Stimulated activated CD8-positive, alpha-beta memory T cell treated with anti-CD3 and anti-CD28 coated beads, Interleukin-15, amount 100 ng/mL, for 24 hours (primary cell): ENCODE results near the gene TSPAN5.

Experiments used
- DNase-seq: peaks from one replicate; pipeline ENCODE4 v3.0.0-alpha.2; 2020; ENCODE audit warnings: low read depth

Gene TSPAN5

DNA sequence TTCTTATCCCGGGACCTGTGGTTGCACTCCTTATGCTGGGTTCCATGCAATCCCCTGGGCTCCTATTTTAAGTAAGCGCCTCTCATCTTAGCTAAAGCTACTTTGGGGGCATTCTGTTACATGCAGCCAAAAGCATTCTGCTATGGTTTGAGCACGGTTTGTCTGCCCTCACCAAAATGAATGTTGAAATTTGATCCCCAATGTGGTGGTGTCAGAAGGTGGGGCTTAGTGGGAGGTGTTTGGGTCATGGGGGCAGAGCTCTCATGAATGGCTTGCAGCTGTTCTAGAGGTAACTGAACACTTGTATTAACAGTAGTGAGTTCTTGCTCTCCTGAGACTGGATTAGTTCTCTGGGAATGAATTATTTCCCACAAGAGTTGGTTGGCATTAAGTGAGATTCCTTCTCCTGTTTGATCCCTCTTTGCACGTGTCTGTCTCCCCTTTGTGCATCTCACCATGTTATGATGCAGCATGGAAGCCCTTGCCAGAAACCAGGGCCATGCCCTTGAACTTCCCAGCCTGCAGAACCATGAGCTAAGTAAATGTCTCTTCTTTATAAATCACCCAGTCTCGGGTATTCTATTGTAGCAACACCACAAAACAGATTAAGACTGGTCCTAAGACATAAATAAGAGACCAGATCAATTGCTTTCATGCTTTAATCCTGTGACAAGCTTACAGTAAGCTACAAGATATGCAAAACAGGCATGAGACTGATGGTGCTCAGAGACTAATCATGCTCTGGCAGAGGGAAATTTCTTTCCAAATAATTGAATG lies 141.8 kb downstream of the TSPAN5 start:
- DNase-seq: no peak

DNA sequence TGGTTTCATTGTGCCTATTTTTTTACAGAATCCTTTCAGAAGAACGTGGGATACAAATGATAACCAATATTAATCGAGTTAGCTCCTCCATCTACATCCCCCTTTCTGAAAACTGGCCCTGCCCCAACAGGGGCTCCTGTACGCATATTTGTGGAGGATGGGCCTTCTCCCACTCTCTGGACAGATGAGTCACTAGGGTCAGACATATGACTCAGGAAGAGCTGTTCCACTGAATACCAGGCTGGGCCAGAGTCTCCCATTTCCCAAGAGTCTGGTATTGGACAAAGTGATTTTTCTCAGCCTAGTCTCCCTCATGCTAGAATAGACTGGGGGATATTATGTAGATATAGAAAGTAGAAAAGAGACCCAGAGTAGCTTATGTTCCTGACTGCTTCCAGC lies 142.4 kb downstream of the TSPAN5 start:
- no peak for DNase-seq

DNA sequence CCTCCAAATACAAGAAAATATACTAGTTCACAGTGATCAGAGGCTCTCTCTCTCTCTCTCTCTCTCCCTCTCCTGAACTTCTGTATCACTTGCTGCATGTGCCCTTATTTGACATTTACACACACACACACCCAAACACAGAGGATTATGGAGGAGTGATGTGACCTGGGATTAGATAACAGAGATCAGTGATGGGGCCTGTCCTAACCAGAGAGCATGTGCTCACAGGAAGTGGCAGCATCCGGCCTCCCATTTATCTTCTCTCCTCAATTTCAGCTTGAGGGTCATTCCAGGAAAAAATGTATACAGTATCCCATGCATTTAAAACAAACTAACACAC lies 143.0 kb downstream of the TSPAN5 start:
- DNase-seq: no peak

DNA sequence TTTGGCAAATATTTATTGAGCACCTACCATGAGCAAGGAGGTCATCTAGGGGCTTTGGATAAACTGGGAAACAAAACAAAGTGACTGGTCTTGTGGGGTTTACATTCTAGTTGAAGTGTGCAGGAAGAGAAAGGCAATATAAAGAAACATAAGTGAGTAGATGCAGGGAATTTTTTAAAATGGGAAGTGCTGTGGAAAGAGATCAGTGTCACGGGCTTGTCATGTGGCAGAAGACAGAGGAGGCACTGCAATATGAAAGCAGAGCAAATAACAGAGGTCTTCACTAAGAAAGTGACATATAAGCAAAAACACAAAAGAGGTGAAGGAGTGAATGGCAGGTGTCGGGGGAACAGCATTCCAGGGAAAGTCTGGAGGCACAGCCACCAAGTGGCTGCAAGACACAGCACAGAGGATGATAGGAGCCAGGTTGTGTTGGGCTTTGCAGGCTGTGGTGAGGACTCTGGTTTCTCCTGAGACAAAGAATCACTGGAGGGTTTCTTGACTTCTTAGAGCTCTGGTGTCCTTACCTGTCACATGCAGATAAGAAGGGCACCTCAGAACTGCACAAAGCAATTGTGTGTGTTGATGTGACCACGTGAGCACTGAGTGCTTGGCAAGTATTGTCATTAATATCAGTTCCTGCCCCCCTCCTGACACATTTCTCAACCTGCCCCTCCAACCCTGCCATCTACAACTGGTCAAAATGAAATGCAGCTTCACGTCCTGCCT lies 143.5 kb downstream of the TSPAN5 start:
- DNase-seq: no peak

DNA sequence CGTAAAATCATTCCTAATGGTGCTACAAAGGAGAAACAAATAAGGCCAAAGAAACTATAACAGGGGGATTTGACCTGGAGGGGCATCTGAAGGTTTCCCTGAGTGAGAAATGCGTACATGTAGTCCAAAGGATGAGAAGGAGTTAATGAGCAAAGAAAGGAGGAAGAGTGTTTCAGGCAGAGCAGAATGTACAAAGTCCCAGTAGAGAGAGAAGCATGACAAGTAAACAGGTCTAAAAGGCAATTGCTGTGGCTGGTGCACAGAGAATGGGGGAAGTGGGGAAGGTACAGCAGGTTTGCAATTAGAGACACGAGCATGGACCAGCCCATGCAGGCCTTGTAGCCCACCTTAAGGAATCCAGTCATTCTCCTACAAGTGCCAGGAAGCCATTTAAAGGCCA lies 145.5 kb downstream of the TSPAN5 start:
- no peak for DNase-seq

DNA sequence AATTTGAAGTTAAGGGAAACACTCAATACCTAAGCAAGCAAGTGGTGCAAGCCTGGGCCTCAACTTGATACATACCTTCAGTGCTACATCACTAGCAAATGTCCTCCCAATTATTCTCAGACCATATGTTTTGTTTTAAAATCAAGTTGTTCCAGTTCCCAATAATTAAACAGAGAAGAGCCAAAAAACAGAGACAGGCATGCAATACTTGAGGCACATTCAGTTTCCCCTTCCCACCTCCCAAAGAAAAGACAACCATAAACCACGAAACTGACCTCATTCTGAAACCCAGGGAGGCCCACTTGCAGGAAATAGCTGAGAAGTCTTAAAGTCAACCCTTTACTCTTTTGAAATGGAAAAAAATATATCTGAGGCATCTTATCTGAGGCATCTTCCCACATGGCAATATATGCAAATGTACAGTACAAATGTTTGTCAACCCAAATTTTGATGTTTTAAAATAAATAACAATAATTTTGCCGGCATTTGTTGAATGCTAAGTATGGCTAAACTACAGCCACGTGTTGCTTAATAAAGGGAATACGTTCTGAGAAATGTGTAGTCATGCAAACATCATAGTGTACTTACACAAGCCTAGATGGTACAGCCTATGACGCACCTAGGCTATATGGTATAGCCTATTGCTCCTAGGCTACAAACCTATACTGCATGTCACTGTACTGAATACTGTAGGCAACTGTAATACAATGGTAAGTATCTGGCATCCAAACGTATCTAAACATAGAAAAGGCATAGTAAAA lies 147.5 kb downstream of the TSPAN5 start:
- DNase-seq: no peak

DNA sequence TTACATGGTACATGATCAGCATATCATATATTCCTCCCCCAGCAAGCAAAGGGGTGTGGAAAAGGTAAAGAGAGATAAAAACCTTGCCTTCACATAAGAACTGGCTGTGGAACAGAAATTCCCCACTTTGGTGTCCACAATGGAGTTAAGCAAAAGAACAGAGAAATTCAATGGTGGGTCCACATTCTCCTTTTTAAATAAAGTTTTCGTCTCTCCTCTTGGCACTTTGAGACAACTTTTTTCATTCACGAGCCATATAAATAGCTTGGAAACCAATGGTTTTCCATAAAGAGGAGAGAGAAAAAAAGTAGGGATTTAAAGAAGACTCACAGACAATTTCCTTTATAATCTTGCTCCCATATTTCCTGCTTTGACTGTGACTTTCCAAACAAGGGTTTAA lies 148.1 kb downstream of the TSPAN5 start:
- DNase-seq: no peak

DNA sequence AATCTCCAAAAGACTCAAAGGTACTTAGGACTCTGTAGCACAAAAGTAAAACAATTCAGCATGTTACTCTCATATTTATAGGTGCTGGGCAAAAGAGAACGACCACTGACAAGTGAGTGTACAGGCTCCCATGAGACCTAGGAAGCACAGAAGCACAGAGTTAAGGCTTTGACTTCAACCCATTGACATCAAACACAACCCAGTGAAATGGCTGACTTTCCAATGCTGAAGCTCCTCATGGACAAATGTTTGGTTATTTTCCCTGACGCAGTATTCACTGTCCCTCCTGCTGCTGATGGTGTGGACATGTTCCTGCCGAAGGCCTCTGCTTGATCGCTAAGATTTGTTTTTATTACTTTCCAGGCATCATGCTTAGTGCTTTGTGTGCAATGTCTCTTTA lies 148.7 kb downstream of the TSPAN5 start:
- DNase-seq: no peak

DNA sequence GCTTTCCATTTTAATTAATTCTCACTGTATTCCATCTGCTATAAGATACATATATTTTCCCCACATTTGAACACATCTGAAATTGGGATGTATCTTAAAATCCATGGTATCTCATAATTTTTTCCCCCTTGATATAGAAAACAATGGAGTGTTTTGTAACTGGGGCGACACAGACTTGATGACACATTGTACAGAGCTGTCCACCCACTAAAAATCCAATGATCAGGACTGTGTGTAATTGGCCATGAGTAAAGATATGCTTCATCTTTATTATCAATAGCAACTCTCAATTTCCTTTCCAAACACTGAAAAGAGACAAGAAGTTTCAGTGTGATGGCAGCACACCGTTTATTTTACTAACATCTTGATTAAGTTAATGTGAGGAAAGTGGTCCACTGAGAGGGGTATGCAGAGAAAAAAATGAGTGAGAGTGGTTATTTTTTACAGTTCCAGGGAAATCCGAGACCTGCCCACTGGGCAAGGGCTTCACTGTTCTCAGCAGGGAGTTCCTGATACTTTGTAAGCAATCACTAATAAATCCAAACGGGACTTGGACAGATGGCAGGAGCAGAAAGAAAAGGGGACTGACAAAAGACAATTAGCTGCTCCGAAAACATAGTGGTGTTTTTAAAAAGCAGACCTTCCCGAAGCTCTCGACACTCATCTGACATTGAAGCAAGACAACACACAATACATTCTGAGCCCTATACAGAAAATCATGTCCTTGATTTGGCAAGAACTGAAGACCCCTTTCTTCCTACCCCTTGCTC lies 149.4 kb downstream of the TSPAN5 start:
- no peak for DNase-seq

DNA sequence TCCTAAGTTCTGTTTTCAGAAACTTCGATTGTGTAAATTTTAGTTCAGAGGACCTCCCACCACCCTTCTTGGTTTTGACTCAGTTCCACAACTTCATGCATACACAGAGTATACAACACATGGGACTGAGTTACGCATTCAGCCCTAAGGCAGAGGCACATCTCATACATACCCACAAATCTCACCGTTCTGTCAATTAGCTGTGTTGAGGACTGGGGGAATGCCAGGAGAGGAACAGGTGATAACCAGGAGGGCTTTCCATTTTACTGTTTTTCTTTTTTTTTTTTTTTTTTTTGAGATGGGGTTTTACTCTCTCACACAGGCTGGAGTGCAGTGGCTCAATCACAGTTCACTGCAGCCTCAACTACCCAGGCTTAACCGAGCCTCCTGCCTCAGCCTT lies 150.2 kb downstream of the TSPAN5 start:
- DNase-seq: no peak

DNA sequence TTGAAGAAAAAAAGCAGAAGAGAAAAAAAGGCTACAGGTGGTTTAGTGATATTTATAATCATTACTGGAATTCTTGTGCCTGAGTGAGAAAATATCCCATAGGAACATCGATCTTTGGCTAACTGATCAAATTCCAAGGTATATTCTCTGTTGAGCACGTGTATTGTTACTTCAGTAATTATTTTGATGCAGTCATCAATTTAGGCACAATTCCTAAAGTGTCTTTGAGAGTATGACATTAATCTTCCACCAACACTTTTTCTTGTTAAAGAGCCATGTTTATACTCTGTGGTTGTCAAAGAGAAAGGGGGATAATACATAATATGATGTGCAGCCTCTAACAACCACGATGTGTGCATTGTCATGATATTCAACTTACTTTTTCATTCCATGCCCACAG lies 151.1 kb downstream of the TSPAN5 start:
- no peak for DNase-seq

DNA sequence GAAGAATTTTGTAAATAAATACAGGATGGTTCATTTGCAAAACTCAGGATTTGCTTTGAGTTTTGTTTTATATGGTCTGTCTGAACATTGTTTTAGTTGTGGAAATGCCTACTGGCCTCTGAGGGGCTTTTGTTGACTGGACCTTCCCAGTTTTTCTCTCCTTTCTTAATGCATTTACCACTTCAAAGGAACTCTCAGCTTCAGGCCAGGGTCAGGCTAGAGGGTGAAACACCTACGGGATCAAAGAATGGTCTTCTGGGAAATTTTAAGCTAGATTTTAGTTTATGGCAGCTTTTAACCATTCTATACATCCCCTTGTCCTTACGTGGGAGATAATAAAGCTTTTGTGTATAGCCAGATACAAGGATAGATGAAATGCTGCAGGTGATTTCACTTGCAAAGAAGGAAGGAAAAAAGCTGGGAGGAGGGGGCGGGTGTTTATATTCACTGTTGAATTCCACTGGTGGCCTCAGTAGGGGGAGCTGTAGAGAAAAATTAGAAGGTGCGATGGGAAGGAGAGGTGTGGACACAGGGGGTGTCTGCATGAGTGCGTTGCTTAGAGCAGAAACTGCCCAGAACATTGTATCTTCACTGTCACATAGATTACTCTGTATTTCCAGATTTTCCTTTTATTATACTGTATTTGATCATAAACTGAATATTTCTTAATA lies 151.8 kb downstream of the TSPAN5 start:
- DNase-seq: no peak

DNA sequence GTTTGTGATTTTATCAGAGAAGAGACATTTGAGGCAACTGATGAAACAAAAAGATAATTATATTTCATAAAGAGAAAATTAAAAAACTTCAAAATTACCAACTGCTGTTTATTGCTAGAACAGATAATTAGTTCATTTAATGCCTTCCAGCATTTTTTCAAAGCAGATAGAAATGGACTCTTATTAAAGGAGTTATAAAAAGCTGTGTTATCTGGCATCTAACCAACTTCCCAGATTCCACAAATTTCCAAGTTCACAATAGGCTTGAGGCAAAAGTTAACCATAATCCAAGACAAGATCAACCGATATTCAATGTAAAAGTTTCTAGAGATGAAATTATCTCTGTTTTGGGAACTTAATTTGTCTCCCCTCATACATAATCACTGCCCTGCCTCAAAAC lies 152.4 kb downstream of the TSPAN5 start:
- no peak for DNase-seq

DNA sequence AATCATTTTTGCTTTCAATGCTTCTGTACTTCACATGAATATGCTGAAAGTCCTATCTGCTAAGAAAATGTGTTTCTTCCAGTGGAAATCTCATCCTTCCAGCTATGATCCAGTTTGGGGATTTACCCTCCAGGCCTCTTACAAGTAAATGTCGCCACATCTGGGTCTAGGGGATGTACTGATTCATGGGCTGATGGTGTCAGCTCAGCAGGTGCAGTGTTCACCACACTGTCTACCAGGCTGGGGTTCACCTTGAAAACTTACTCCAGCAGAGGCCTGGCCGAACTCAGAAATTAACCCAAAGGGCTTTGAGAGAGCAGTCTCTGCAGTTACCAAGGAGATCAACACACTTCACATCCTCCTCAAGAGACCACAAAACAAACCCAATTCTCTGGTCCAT lies 154.3 kb downstream of the TSPAN5 start:
- DNase-seq: no peak

DNA sequence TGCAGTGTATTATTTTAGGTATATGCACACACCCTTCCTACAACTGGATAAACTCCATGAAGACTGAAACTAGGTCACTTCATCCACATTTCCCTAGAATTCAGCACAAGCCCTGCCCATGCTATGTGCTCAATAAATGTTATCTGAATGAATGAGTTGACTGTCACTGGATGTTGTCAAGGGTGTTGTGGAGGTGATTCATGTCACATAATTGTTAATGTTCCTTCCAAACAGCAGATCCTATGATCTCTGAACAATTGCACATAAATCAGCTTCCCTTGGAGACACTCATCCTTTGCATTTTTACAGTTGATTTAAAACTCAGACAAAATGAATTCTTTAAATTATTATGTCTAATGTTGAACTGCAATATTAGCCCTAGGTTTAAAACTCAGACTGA lies 154.7 kb downstream of the TSPAN5 start:
- DNase-seq: no peak

DNA sequence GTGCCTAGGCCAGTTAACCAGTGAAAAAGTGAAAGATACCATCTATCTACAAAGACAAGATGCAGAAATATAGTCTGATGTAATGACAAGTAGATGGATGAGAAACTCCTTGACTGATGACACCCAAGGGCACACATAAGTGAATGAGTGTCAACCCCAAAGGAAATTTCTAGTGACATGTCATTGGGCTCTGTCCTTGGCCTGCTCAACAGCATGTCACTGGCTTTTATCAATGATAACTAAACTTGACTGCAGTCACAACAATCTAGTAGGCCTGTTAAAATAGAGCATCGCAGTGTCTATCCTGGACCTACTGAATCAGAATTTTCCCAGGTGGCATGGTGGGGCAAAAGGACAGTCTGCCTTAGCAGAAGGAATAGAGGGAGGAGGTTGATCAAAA lies 155.8 kb downstream of the TSPAN5 start:
- no peak for DNase-seq

DNA sequence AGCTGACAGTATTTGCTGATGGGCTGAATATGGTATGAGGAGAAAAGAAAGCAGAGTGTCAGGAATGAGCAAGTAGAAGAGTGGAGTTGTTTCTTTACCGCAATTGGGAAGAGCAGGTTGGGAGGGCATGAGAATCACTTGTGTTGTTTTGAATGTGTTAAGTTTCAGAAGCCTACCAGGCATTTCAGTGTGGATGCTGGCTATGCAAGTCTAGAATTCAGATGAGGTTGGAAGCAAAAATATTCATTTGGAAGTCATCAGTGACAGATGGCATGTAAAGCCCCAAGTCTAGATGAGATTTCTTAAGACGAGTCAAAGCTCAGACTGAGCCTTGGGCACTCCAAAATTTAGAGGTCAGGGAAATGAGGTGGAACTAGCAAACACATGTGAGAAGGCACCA lies 156.4 kb downstream of the TSPAN5 start:
- no peak for DNase-seq

DNA sequence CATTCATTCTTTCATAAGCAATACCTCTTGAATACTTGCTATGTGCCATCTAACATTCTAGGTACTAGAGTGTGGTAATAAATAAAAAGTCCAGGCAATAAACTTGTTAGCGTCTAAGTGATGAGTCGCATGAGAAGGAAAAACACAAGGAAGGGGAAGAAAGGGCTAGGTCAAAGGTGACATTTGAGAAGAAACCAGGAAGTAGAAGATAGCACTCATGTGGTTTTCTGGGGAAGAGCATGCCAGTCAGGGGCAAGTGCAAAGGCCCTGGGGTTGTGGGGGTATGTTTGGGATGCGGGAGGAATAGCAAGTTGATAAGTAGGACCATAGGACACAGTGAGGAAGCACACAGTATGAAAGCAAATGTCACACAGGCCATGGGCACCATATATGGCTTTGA lies 157.0 kb downstream of the TSPAN5 start:
- no peak for DNase-seq

DNA sequence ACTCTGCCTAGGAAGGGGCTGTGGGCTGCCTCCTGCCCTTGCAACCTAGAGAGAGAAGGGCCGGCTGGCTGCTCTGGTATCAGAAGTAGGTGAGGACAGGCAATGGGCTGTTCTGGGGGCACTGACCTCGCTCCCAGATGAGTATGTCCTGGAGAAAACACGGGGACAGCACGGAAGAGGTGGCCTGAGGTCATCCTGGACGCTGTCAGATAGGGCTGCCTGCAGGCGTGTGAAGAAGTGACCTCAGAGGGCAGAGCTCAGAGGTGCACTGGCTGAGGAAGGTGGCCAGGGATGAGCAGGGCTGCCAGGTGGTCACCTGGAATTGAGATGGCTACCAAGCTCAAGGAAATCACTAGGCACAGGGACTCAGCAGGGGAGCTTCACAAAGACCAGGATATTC lies 159.6 kb downstream of the TSPAN5 start:
- no peak for DNase-seq

DNA sequence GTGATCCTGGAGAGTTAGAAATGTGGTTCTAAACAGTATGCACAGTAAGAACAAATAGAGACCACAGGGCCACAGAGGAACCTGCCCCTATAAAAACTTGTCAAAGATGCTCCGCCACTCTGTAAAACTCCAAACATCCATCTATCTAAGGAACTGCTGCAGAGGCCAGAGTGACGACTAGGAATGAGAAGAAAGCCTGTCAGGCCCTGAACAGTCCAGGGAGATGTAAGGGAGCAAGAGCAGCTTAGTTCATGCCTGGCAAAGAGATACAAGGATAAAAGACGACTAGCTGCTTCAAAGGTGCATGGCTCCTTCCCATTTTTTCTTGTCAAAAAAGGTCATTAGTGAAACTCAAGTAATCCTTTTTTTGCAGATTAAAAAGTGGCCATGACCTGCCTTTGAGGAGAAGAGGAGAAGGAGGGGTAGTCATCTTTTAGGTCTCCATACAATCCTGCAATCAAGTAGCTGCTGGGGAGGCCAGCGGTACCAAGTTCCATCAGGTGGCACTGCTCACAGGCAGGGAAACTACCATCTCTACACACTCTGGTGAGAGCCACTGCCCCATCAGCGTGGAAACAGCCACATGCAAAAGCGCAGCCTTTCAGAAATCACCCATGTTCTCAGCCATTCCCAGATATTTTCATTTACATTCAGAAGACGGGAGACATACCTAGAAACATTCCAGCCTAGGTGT lies 162.1 kb downstream of the TSPAN5 start:
- DNase-seq: no peak

DNA sequence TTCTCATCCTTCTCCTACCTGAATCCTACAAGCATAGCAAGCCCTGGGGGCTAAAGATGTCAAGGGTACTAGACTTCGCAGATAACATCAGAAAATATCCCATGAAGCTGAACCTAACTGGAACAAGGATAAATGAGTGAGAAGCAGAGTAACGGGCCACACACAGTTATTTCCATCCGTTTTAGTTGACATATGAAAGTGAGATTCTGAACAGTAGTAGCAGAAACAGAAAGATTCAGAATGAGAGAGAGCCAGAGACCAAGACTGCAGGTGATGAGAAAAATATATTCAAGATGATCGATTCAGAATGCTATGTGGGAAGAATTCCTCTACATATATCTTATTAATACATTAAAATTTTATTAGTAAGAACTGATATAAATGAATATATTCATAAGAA lies 165.1 kb downstream of the TSPAN5 start:
- DNase-seq: no peak
